Lower leg skin (tissue), 3 donors: ENCODE measurements around the gene PTPRT.

Experiments
- POLR2A ChIP-seq, 2 donors: fragments of 450-650 bp; IDR thresholded peaks; one replicate each; pipeline ENCODE4 v1.6.1; 2016 to 2017; ENCODE audit warnings: antibody characterized with exemption in 2 of 2, mild to moderate bottlenecking in 1 of 2, moderate library complexity in 1 of 2
- TF ChIP-seq, protein P1 (sequence below), 3 donors: fragments of 450-650 bp; IDR thresholded peaks; one replicate each; pipeline ENCODE4 v1.5.1; 2016; ENCODE audit warnings: antibody characterized with exemption in 3 of 3, mild to moderate bottlenecking in 3 of 3, moderate library complexity in 2 of 3

DNA sequence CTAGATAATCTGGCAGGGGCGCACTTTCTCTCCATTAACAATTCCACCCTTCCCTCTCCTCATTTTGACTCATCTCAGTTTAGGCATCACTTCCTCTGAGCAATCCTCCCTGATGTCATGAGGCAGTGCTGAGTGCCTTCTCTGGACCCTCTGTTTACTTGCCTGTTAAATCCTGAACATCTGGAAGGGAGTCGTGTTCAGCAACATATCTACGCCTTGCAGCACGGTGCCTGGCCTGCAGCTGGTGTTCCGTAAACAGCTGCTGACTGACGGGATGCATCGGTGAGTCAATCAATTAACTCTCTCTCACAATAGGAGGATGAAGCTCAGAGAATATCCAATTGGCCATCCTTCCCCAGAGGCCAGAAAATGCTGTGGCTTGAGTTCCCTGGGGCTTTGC, 613.5 kb downstream of the PTPRT start:
- TF ChIP-seq, protein P1, sequence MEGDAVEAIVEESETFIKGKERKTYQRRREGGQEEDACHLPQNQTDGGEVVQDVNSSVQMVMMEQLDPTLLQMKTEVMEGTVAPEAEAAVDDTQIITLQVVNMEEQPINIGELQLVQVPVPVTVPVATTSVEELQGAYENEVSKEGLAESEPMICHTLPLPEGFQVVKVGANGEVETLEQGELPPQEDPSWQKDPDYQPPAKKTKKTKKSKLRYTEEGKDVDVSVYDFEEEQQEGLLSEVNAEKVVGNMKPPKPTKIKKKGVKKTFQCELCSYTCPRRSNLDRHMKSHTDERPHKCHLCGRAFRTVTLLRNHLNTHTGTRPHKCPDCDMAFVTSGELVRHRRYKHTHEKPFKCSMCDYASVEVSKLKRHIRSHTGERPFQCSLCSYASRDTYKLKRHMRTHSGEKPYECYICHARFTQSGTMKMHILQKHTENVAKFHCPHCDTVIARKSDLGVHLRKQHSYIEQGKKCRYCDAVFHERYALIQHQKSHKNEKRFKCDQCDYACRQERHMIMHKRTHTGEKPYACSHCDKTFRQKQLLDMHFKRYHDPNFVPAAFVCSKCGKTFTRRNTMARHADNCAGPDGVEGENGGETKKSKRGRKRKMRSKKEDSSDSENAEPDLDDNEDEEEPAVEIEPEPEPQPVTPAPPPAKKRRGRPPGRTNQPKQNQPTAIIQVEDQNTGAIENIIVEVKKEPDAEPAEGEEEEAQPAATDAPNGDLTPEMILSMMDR (IDR thresholded peaks at IDR 0.05) = no peak
- TF ChIP-seq POLR2A (IDR thresholded peaks at IDR 0.05) = no peak
